ENCODE measurements around the gene RMRP.

The RMRP gene

GRCh38 chr9:35609001-35609819, 48.6 kb downstream of the RMRP start:
- no peak for DNase-seq

DNA sequence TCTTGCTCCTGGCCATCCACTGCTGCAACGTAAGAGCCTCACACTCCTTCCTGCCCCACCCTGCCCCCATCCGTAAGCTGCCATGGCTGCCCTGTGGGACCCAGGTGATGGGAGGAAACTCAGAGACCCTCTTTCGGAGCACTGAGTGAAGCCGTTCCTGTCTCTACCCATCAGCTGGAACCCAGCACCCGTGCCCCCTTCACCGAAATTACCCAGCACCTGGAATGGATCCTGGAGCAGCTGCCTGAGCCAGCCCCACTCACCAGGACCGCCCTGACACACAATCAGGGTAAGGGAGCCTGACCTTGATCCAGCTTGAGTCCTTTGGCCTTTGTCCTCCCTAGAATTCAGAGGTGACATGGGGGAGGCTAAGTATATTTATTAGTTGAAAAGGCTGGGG, 49.6 kb downstream of the RMRP start:
- no peak for DNase-seq

Data from NCI-H82 (cell line).